Omental fat pad (tissue), 4 donors: ENCODE data around the gene CASKIN2. TPM values are rescaled to one million over a fixed set of nuclear protein-coding genes. Genes with fewer than 3 reads are reported as not detected.

ENCODE experiments used
- ATAC-seq: fragments of 150-250 bp; one replicate; pipeline ENCODE4 v1.9.1; 2016; ENCODE audit warnings: mild to moderate bottlenecking, moderate library complexity; ENCODE audit not compliant: low FRiP score
- DNase-seq: peaks from one replicate; pipeline ENCODE4 v3.0.0-alpha.2; 2019; ENCODE audit warnings: low spot score
- CTCF ChIP-seq, 3 donors: fragments of 450-650 bp; IDR thresholded peaks; one replicate each; pipeline ENCODE4 v1.5.1; 2016 to 2017; ENCODE audit warnings: antibody characterized with exemption in 3 of 3, mild to moderate bottlenecking in 3 of 3, moderate library complexity in 2 of 3
- total RNA-seq, 4 donors: library from RNA; depleted of rRNA; stranded (reverse); fragments of >200 nt; gene quantifications; one replicate each; pipeline ENCODE4 v1.1.0, GENCODE V29; 2016

The CASKIN2 gene
- total RNA-seq, 4 donors from 2014 or later, result 6.7 to 61.5 (median 23.9) TPM

DNA sequence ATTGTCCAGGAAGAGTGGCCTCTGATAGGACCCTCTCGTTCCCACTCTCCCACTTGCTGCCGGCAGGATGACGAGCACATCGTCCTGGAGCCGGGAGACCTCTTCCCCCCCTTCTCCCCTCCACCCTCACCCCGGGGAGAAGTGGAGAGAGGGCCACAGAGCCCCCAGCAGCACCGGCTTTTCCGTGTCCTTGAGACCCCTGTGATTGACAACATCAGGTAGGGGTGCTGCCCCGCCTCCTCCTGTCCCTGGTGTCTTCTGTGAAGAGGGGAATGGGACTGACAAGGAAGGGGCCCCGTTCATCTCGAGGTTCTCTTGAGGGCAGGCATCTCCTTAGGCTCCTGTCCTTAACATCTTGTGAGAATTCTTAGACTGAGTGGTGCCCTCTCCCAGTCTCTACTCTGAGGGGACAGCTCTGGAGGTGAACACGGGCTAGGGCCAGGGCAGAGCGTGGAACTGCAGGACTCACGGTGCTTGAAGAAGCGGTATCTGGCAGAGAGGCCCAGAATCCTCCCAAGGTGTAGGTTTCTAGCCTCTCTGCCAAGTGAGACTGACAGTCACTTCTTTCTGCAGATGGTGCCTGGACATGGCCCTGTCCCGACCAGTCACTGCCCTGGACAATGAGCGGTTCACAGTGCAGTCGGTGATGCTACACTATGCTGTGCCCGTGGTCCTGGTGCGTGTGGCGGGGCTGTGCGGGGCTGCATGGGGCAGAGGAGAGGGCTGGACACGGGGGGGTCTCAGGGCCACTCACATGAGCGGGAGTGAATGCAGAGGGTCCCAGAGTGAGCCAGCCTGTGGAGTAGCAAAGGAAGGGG, 26.4 kb downstream of the CASKIN2 start:
- no peak for TF ChIP-seq CTCF (IDR thresholded peaks at IDR 0.05)
- no peak for DNase-seq
- ATAC-seq, result no peak

DNA sequence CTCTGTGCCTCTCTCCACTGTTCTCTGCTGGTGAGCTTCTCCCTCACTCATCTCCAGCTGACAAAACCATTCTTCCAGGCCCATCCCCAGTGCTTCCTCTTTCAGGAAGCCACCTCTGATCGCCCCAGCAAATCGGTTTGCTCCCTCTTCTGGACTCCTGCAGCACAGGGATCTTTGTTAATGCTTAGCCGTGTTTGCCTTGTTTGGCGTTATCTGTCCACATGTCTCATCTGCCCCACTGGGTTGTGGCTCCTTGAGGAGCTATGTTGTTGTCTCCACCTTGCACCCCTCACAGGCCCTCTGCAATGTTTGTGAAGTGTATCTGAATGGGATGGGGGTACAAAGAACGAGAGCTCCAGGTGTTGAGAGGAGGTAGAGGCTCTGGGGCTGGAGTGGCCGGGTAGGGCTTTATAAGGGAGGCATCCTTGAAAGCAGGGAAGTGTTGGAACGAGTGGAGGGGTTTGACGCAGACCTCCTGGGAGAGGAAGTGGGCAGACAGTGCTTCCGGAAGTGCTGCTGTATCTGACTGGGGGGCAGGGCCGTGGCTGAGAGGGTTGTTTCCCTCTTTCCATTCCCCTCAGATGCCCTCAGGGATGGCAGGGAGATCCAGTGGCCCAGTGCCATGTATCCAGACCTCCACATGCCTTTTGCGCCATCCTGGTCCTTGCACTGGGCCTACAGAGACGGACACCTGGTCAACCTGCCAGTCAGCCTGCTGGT, 27.8 kb downstream of the CASKIN2 start:
- no peak for ATAC-seq
- no peak for DNase-seq
- no peak for TF ChIP-seq CTCF (IDR thresholded peaks at IDR 0.05)

DNA sequence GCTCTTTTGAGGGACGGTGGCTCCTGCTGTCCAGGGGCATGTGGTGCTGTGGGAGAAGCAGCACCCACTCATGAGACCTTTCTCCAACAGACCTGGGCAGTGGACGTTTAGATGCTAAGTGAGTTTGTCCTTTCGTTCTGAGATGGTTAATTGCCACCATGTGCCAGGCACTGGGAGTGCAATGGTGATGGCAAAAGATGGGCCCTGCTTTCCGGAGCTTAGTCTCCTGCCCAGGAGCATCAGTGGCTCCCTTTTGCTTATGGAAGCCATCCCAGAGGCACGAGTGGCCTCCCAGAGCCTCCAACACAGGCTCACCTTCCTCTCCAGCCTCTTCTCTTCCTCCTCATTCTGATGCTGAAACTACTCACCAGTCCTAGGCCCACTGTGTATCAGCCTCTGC, 28.4 kb downstream of the CASKIN2 start:
- no peak for ATAC-seq
- TF ChIP-seq CTCF (IDR thresholded peaks at IDR 0.05), result no peak

DNA sequence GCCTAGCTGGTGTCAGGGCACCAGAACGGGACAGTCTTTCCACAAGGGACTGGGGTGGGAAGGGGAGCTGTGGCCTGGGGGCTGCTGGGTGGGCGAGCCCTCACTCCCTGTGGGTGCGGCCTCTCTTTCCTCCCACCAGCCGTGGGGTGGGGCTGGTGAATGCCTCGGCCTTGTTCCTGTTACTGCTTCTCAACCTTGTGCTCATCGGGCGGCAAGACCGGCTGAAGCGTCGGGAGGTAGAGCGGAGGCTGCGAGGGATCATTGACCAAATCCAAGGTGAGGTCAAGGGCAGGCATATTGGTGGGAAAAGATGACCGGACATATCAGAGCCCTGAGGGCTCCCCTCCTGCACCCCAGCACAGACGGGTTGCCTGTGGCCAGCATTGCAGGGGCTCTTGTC, 29.2 kb downstream of the CASKIN2 start:
- no peak for TF ChIP-seq CTCF (IDR thresholded peaks at IDR 0.05)
- DNase-seq (no peak), ATAC-seq (no peak)

More for the DNA sequence above, 28.4 kb downstream of the CASKIN2 start:
- no peak for DNase-seq

DNA sequence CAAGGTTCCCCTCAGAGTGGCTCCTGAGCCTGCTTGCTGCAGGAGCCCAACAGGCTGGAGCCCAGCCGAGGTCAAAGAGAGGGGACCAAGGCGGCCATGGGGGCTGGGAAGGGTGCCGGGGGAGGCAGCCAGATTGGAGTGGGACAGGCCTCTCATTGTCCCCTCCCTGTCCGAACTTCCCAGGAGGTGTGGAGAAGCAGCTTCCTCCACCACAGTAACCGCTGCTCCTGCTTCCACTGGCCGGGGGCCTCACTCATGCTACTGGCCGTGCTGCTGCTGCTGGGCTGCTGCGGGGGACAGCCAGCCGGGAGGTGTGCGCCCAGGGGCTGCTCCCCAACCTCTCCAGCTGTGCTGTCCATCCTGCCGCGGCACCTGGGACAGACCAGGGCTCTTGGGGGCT, 29.6 kb downstream of the CASKIN2 start:
- no peak for TF ChIP-seq CTCF (IDR thresholded peaks at IDR 0.05)
- DNase-seq, result no peak
- ATAC-seq, result no peak

DNA sequence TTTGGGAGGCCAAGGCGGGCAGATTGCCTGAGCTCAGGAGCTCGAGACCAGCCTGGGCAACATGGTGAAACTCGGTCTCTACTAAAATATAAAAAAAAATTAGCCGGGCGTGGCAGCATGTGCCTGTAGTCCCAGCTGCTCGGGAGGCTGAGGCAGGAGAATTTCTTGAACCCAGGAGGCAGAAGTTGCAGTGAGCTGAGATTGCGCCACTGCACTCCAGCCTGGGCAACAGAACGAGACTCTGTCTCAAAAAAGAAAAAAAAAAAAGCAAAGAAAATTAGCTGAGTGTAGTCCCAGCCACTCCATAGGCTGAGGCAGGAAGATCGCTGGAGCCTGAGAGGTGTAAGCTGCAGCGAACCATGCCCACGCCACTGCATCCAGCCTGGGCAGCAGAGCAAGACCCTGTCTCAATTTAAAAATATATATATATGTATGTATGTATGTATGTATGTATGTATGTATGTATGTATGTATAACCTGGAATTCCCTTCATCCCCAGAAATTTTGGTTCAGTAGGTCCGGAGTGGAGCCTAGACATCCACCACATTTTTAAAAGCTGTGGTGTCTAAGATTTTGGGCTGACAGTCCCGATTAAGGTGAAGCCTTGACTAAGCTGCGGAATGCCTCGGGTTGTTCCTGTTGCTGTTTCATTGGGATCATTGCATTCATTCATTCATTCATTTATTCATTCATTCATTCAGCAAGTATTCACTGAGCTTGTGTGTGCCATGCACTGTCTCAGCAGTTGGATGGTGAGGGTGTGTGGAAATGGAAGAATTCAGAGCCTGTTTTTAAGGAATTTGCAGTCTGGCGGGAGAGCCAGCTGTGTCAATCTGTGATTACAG, 33.0 kb downstream of the CASKIN2 start:
- no peak for DNase-seq
- TF ChIP-seq CTCF (IDR thresholded peaks at IDR 0.05), result no peak
- no peak for ATAC-seq
